ENCODE measurements around the gene LIPG.

The LIPG gene

GRCh38 chr18:49616618-49617328 is 54.9 kb downstream of the LIPG start:
- no peaks in the 10 kb centered on the region for H3K9me3 ChIP-seq (ENCODE audit: insufficient read depth, low read length)
- H3K27ac ChIP-seq (ENCODE audit: low read depth, low read length) = no peak overlapping the region
- H3K4me3 ChIP-seq (ENCODE audit: insufficient read depth, low read length, poor library complexity, severe bottlenecking) = no peak overlapping the region
- H3K4me2 ChIP-seq (ENCODE audit: low read depth, low read length, poor library complexity, severe bottlenecking) = no peak overlapping the region
- H4K20me1 ChIP-seq (ENCODE audit: low read depth, low read length) = no peaks in the 10 kb centered on the region
- no peak overlapping the region for H2AFZ ChIP-seq (ENCODE audit: low read depth, low read length, severe bottlenecking)
- H3K36me3 ChIP-seq (ENCODE audit: low read length) = no peaks in the 10 kb centered on the region
- no peaks in the 10 kb centered on the region for H3K9me2 ChIP-seq (replicated peaks; ENCODE audit: insufficient read depth, low read length)
- no peaks in the 10 kb centered on the region for H3F3A ChIP-seq (ENCODE audit: insufficient read depth)
- H3K79me2 ChIP-seq (ENCODE audit: insufficient read depth, low read length) = no peaks in the 10 kb centered on the region
- no peaks in the 10 kb centered on the region for H3K27me3 ChIP-seq (ENCODE audit: low read length)
- H3K9ac ChIP-seq (ENCODE audit: low read length) = no peak overlapping the region
- TF ChIP-seq EZH2phosphoT487 (conservative IDR thresholded peaks at IDR 0.05; ENCODE audit: low read length) (no peak), CTCF (IDR thresholded peaks at IDR 0.05; ENCODE audit: insufficient read depth, low read length, poor library complexity, severe bottlenecking) (no peak)

DNA sequence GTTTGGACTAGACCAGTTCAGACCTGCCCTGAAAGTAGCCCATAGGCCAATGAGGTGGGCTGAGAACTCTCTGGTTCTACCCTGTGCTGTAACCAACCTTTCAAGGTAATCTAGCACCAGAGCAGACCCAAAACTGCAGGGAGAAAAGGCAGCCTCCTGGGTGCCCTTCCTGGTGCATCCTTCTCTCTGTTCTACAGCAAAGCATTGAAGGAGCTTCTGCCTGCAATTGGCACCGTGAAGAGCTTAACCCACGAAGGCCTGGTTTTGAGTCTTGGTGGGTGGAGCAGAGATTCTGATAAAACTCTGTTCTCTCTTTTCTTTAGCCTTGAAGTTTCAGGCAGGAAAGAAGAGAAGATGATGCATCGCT is 55.5 kb downstream of the LIPG start:
- Histone ChIP-seq H4K20me1 (ENCODE audit: low read depth, low read length) (no peaks in the 10 kb centered on the region), H3K9me2 (replicated peaks; ENCODE audit: insufficient read depth, low read length) (no peaks in the 10 kb centered on the region), H3K27me3 (ENCODE audit: low read length) (no peaks in the 10 kb centered on the region), H3K36me3 (ENCODE audit: low read length) (no peaks in the 10 kb centered on the region), H3K27ac (ENCODE audit: low read depth, low read length) (no peak overlapping the region), H3F3A (ENCODE audit: insufficient read depth) (no peaks in the 10 kb centered on the region), H2AFZ (ENCODE audit: low read depth, low read length, severe bottlenecking) (no peak overlapping the region), H3K4me3 (ENCODE audit: insufficient read depth, low read length, poor library complexity, severe bottlenecking) (no peak overlapping the region), H3K9me3 (ENCODE audit: insufficient read depth, low read length) (no peaks in the 10 kb centered on the region), H3K79me2 (ENCODE audit: insufficient read depth, low read length) (no peaks in the 10 kb centered on the region), H3K4me2 (ENCODE audit: low read depth, low read length, poor library complexity, severe bottlenecking) (no peak overlapping the region), H3K9ac (ENCODE audit: low read length) (no peak overlapping the region)
- no peak for TF ChIP-seq EZH2phosphoT487 (conservative IDR thresholded peaks at IDR 0.05; ENCODE audit: low read length)

DNA sequence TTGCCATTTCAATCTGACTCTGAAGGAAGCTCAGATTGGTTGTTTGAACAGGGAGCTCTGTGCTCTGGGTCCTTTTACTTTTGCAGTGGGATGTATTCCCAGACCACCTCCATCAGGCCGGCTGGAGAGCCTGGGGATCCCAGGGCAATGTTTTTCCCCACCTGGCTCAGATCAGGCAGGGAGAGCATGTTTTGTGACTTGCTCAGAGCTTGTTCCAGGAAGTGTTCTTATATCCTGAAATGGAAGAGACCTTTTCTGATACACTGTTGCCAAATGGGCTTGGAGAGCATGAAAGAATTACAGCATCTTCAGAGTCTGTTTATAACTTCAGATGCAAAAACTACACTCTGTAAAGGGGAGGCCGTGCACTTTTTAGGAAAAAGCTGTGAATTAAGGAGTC is 56.0 kb downstream of the LIPG start:
- Histone ChIP-seq H3K79me2 (ENCODE audit: insufficient read depth, low read length) (no peaks in the 10 kb centered on the region), H4K20me1 (ENCODE audit: low read depth, low read length) (no peaks in the 10 kb centered on the region), H3K4me3 (ENCODE audit: insufficient read depth, low read length, poor library complexity, severe bottlenecking) (no peak overlapping the region), H3K36me3 (ENCODE audit: low read length) (no peaks in the 10 kb centered on the region), H3F3A (ENCODE audit: insufficient read depth) (no peaks in the 10 kb centered on the region), H3K4me2 (ENCODE audit: low read depth, low read length, poor library complexity, severe bottlenecking) (no peak overlapping the region), H3K27ac (ENCODE audit: low read depth, low read length) (no peak overlapping the region), H3K9me3 (ENCODE audit: insufficient read depth, low read length) (no peaks in the 10 kb centered on the region), H3K27me3 (ENCODE audit: low read length) (no peaks in the 10 kb centered on the region), H3K9ac (ENCODE audit: low read length) (no peak overlapping the region), H2AFZ (ENCODE audit: low read depth, low read length, severe bottlenecking) (no peak overlapping the region), H3K9me2 (replicated peaks; ENCODE audit: insufficient read depth, low read length) (no peaks in the 10 kb centered on the region)
- TF ChIP-seq EZH2phosphoT487 (conservative IDR thresholded peaks at IDR 0.05; ENCODE audit: low read length) (no peak), CTCF (IDR thresholded peaks at IDR 0.05; ENCODE audit: insufficient read depth, low read length, poor library complexity, severe bottlenecking) (no peak)
